K562 (cell line): ENCODE measurements around the gene GTPBP6. TPM values are rescaled to one million over a fixed set of nuclear protein-coding genes. Genes with fewer than 3 reads are reported as not detected.

Experiments used
- CBX1 ChIP-seq: sonication (generic); IDR thresholded peaks from 2 replicates; pipeline ENCODE4 v1.6.1; 2016; ENCODE audit warnings: antibody characterized with exemption, low read depth, mild to moderate bottlenecking
- COPS2 ChIP-seq: fragments of 450-650 bp; conservative IDR thresholded peaks from 2 replicates; pipeline ENCODE4 v1.6.1; 2016; ENCODE audit warnings: mild to moderate bottlenecking, moderate library complexity
- GATA2 ChIP-seq: sonication (generic); formaldehyde crosslinking; IDR thresholded peaks from 2 replicates; pipeline ENCODE4 v1.4.0; 2020; ENCODE audit warnings: mild to moderate bottlenecking, missing genetic modification reagents
- HDAC2 ChIP-seq: fragments of 450-650 bp; IDR thresholded peaks from 2 replicates; pipeline ENCODE4 v1.6.1; 2016; ENCODE audit warnings: mild to moderate bottlenecking
- MAFF ChIP-seq: IDR thresholded peaks from 2 replicates; pipeline ENCODE4 v1.6.1; 2012; ENCODE audit warnings: low read length, improper control_type of control experiment
- NR4A1 ChIP-seq, 2 experiments: fragments of 250-450 bp in 1 of 2; fragments of 450-650 bp in 1 of 2; sonication (Bioruptor Pico) in 1 of 2; IDR thresholded peaks; 2 replicates each; pipeline versions ENCODE4 v1.4.0 to v1.6.1; 2016 to 2020; ENCODE audit warnings: mild to moderate bottlenecking in 2 of 2, missing compliant biosample characterization in 1 of 2, missing genetic modification characterization in 1 of 2, moderate library complexity in 1 of 2
- PHF20 ChIP-seq: fragments of 450-650 bp; IDR thresholded peaks from 2 replicates; pipeline ENCODE4 v1.6.1; 2018; ENCODE audit not compliant: partially characterized antibody
- POLR3A ChIP-seq: IDR thresholded peaks from 2 replicates; pipeline ENCODE4 v1.6.1; 2011; ENCODE audit warnings: borderline replicate concordance, mild to moderate bottlenecking, moderate library complexity; ENCODE audit not compliant: insufficient read length, insufficient read depth; ENCODE audit errors: extremely low read depth
- POLR3G ChIP-seq: IDR thresholded peaks from 2 replicates; pipeline ENCODE4 v1.6.1; 2011; ENCODE audit not compliant: insufficient read length, insufficient replicate concordance; ENCODE audit errors: extremely low read depth
- RBM14 ChIP-seq: fragments of 200-400 bp; formaldehyde crosslinking; IDR thresholded peaks from 2 replicates; pipeline ENCODE4 v1.6.1; 2018; ENCODE audit warnings: low read depth, mild to moderate bottlenecking, low read length, moderate library complexity, borderline replicate concordance; ENCODE audit not compliant: insufficient read depth
- SNRNP70 ChIP-seq: fragments of 200-400 bp; formaldehyde crosslinking; optimal IDR thresholded peaks from 2 replicates; pipeline ENCODE3; 2017; ENCODE audit warnings: low read depth, low read length
- ZFP36 ChIP-seq: fragments of 150-350 bp; IDR thresholded peaks from 2 replicates; pipeline ENCODE4 v1.6.1; 2018; ENCODE audit warnings: low read length, low read depth; ENCODE audit not compliant: partially characterized antibody
- polyA plus RNA-seq, 8 experiments: library from polyadenylated mRNA; depleted of rRNA in 4 of 8; stranded (reverse) in 5 of 8; unstranded in 3 of 8; fragments of >200 nt; fragmentation: Nextera tagmentation in 2 of 8; fragmentation: Illumina TruSeq in 1 of 8; extraction: Ambion mirVana in 2 of 8; extraction: Trizol in 1 of 8; gene quantifications; 2 replicates each; pipeline versions ENCODE4 v1.2.1 to v1.2.3, GENCODE V29; 2011 to 2014; ENCODE audit warnings: inconsistent platforms in 1 of 8, missing spikeins in 1 of 8
- total RNA-seq, 7 experiments: library from RNA; depleted of rRNA in 6 of 7; stranded (reverse); fragments of >200 nt in 6 of 7; fragmentation: Illumina TruSeq in 2 of 7; extraction: Trizol in 2 of 7; gene quantifications; 2 replicates each; pipeline versions ENCODE4 v1.2.1 to v1.2.3, GENCODE V29; 2011 to 2021; ENCODE audit warnings: low replicate concordance in 1 of 7
- TF ChIP-seq, protein P1 (sequence below): sonication (generic); formaldehyde crosslinking; IDR thresholded peaks from 2 replicates; pipeline ENCODE4 v1.8.0; 2022; ENCODE audit warnings: missing genetic modification reagents, mild to moderate bottlenecking, borderline replicate concordance
- TF ChIP-seq, protein P2 (sequence below): fragments of 250-450 bp; sonication (Bioruptor Pico); IDR thresholded peaks from 2 replicates; pipeline ENCODE4 v1.4.0; 2020
- TF ChIP-seq, protein P3 (sequence below): IDR thresholded peaks from 2 replicates; pipeline ENCODE4 v1.6.1; 2016; ENCODE audit warnings: missing genetic modification characterization, missing compliant biosample characterization

GTPBP6 gene
- total and polyA plus RNA-seq, 9 of the 15 experiments (the other 6 are each of a cell fraction or from before 2014, with no cell fraction given) = 0.24 to 35.2 (median 8.0) TPM

DNA sequence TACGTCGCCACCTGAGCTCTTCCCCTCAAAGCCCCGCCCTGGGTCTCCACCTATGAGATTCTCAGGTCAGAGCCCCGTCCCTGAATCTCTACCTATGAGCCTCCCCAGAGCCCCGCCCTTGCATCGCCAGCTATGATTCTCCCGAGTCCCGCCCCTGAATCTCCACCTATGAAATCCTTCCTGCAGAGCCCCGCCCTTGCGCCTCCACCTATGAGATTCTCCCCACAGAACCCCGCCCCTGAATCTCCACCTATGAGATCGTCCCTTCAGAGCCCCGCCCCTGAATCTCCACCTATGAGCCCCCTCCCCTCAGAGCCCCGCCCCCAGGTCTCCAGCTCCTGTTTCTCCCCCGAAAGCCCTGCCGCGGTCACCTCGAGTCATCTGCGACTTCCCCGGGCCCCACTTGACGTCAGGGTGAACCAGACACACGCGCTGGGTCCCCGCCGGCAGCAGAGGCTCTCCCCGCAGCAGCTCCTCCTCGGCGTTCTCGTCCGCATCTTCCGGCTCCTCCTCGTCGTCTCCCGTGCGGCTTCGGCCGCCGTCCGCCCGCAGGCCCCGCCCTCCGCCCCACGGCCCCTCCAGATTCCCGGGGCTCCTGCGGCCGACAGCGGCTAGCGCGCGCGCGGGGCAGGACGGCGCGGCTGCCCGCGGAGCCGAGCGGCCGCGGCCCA, 393 bp downstream of the GTPBP6 start (continued):
- TF ChIP-seq, protein P1, sequence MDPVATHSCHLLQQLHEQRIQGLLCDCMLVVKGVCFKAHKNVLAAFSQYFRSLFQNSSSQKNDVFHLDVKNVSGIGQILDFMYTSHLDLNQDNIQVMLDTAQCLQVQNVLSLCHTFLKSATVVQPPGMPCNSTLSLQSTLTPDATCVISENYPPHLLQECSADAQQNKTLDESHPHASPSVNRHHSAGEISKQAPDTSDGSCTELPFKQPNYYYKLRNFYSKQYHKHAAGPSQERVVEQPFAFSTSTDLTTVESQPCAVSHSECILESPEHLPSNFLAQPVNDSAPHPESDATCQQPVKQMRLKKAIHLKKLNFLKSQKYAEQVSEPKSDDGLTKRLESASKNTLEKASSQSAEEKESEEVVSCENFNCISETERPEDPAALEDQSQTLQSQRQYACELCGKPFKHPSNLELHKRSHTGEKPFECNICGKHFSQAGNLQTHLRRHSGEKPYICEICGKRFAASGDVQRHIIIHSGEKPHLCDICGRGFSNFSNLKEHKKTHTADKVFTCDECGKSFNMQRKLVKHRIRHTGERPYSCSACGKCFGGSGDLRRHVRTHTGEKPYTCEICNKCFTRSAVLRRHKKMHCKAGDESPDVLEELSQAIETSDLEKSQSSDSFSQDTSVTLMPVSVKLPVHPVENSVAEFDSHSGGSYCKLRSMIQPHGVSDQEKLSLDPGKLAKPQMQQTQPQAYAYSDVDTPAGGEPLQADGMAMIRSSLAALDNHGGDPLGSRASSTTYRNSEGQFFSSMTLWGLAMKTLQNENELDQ (CRISPR knock-in tag) = no peak
- TF ChIP-seq POLR3A = no peak
- TF ChIP-seq PHF20 = no peak
- no peak for TF ChIP-seq NR4A1 (CRISPR knock-in tag; IDR thresholded peaks at IDR 0.05)
- no peak for TF ChIP-seq NR4A1 (tag; IDR thresholded peaks at IDR 0.05)
- no peak for TF ChIP-seq GATA2
- no peak for TF ChIP-seq CBX1
- TF ChIP-seq ZFP36 = no peak
- TF ChIP-seq HDAC2 = no peak
- no peak for TF ChIP-seq MAFF
- no peak for TF ChIP-seq COPS2
- no peak for TF ChIP-seq RBM14
- no peak for TF ChIP-seq SNRNP70
- no peak for TF ChIP-seq POLR3G
- TF ChIP-seq, protein P2, sequence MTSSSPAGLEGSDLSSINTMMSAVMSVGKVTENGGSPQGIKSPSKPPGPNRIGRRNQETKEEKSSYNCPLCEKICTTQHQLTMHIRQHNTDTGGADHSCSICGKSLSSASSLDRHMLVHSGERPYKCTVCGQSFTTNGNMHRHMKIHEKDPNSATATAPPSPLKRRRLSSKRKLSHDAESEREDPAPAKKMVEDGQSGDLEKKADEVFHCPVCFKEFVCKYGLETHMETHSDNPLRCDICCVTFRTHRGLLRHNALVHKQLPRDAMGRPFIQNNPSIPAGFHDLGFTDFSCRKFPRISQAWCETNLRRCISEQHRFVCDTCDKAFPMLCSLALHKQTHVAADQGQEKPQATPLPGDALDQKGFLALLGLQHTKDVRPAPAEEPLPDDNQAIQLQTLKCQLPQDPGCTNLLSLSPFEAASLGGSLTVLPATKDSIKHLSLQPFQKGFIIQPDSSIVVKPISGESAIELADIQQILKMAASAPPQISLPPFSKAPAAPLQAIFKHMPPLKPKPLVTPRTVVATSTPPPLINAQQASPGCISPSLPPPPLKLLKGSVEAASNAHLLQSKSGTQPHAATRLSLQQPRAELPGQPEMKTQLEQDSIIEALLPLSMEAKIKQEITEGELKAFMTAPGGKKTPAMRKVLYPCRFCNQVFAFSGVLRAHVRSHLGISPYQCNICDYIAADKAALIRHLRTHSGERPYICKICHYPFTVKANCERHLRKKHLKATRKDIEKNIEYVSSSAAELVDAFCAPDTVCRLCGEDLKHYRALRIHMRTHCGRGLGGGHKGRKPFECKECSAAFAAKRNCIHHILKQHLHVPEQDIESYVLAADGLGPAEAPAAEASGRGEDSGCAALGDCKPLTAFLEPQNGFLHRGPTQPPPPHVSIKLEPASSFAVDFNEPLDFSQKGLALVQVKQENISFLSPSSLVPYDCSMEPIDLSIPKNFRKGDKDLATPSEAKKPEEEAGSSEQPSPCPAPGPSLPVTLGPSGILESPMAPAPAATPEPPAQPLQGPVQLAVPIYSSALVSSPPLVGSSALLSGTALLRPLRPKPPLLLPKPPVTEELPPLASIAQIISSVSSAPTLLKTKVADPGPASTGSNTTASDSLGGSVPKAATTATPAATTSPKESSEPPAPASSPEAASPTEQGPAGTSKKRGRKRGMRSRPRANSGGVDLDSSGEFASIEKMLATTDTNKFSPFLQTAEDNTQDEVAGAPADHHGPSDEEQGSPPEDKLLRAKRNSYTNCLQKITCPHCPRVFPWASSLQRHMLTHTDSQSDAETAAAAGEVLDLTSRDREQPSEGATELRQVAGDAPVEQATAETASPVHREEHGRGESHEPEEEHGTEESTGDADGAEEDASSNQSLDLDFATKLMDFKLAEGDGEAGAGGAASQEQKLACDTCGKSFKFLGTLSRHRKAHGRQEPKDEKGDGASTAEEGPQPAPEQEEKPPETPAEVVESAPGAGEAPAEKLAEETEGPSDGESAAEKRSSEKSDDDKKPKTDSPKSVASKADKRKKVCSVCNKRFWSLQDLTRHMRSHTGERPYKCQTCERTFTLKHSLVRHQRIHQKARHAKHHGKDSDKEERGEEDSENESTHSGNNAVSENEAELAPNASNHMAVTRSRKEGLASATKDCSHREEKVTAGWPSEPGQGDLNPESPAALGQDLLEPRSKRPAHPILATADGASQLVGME = no peak
- TF ChIP-seq, protein P3, sequence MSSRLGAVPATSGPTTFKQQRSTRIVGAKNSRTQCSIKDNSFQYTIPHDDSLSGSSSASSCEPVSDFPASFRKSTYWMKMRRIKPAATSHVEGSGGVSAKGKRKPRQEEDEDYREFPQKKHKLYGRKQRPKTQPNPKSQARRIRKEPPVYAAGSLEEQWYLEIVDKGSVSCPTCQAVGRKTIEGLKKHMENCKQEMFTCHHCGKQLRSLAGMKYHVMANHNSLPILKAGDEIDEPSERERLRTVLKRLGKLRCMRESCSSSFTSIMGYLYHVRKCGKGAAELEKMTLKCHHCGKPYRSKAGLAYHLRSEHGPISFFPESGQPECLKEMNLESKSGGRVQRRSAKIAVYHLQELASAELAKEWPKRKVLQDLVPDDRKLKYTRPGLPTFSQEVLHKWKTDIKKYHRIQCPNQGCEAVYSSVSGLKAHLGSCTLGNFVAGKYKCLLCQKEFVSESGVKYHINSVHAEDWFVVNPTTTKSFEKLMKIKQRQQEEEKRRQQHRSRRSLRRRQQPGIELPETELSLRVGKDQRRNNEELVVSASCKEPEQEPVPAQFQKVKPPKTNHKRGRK = no peak
